Fibroblast of the conjunctiva (primary cell): ENCODE data around the gene ITGBL1.

ENCODE experiments used
- DNase-seq: peaks from one replicate; pipeline ENCODE4 v3.0.0-alpha.2; 2010; ENCODE audit warnings: low read depth

Gene ITGBL1

DNA sequence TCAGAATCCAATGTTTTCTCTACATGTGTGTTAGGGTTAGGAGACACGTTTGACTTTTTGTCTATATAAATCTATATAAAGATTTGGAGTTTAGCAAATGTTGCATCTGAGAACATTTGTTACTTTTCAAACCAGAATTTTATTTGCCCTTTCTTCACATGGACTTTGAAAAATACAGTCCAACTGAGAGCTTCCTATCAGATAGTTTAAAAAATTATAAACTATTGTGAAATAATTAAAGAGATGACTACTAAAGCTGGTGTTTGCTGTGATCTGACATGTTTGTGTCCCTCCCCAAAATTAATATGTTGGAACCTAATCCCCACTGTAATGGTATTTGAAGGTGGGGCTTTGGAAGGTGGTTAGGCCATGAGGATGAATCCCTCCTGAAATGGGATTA lies 297.1 kb downstream of the ITGBL1 start:
- no peak for DNase-seq

- peak; percentile 90 for DNase-seq
Measured at GRCh38 chr13:101751488-101751887, 299.0 kb downstream of the ITGBL1 start.

DNA sequence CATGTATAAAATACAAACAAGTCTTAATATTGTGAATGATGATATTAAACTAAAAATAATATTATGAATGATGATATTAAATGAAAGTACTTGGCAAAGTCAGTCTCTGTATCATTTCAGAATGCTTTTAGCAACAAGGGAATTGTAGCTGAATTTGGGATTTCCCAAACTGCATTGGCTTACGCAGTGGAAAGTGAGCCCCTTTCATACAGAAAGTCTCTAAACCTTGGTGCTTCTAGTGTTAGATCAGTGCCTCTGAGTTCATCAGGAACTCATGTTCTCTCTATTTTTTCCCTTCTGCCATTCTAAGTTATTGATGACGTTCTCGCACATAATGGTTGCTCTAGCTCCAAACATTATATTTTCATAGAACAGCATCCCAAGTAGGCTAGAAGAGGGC lies 300.0 kb downstream of the ITGBL1 start:
- DNase-seq: no peak

DNA sequence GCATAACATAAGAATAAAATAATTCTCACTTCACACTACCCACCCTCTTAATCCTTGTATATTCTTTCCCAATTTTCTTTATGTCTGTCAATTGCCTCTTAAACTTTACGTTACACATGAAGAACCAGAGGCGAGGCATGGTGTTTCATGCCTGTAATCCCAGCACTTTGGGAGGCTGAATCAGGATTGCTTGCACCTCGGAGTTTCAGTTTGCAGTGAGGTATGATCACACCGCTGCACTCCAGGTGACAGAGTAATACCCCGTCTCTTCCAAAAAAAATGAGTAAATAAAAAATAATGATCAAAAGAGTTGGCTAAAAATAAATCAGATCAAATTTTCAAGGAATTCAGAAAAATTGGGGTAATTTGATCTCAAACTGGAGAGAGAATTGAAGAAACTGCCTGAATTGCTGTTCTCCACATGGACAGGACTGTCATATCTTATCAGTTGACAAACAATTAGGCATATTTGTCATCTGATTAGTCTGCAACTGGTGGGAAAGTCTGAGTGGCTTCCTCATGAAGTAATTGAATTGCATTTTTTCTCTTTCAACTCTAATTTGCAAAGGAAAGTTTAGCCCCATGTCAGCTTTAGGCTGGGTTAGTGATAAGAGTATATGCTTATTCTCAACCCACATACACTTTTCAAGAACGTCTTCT lies 302.9 kb downstream of the ITGBL1 start:
- DNase-seq: no peak

GRCh38 chr13:101757446-101758039 lies 305.1 kb downstream of the ITGBL1 start:
- DNase-seq: peak; percentile 35

DNA sequence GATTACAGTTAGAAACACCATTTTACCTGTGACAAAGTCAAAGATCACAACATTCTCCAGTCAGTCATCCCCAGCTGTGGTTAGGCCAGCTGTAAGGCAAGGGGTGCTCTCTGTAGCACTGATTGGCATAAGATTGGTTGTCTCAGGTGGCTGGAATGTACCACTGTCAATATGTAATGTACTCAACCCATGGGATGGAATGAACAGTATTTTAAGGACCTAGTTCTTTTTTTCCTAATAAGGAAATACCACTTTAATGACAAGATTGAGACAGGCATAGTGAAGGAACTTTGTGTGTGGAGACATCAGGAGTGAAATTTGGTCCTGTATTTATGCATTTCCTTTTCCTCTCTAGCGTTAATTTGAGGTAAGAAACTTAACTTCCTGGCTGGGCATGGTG lies 310.7 kb downstream of the ITGBL1 start:
- no peak for DNase-seq
